Posterior vena cava (tissue), 2 donors: ENCODE data around the gene DHRS4L2. TPM values are rescaled to one million over a fixed set of nuclear protein-coding genes. Genes with fewer than 3 reads are reported as not detected.
"Not testable (repeated sequence)": the region's sequence is repeated elsewhere in the genome, so short reads cannot be mapped to it uniquely, and the experiment has no call there.

Source experiments
- DNase-seq: peaks from one replicate; pipeline ENCODE4 v3.0.0-alpha.2; 2020; ENCODE audit warnings: low spot score
- intact Hi-C, 2 donors: fragments of 100-400 bp; cut with DNase I; formaldehyde crosslinking; loops; one replicate each; pipeline versions ENCODE4 v1.14.1 to v1.14.2; 2022 to 2023
- total RNA-seq, 2 donors: library from RNA; stranded (reverse); fragmentation: NEBNext Ultra II Directional; extraction: Animal tissue kit (Norgen Biotek cat#: 25700); gene quantifications; one replicate each; pipeline ENCODE4 v1.2.1, GENCODE V29; 2021
- donor health status: DM: yes; HTN: yes; CAD: no.
- donor health status: DM: yes; HTN: yes; CAD: no.

DHRS4L2 gene
- total RNA-seq, 2 donors from 2014 or later, result 15.1 to 16.9 TPM

DNA sequence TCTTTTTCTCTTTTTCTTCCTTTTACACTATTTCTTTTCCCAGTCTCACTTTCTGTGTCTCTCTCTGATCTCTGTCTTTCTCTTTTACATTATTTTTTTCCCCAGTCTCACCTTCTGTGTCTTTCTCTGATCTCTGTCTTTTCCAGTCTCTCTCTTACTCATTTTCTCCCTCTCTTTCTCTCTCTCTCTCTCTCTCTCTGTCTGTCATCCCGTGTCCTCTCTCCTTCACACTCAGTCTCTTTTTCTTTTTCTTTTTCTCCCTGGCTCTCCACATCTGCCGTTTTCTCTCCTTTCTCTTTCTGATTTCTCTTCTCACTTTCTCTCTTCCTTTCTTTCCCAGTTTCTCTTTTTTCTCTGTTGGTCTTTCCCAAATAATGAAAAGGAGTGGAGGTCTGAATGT, 22.3 kb downstream of the DHRS4L2 start:
- intact Hi-C loops, result no loop called here
- DNase-seq, result no peak

DNA sequence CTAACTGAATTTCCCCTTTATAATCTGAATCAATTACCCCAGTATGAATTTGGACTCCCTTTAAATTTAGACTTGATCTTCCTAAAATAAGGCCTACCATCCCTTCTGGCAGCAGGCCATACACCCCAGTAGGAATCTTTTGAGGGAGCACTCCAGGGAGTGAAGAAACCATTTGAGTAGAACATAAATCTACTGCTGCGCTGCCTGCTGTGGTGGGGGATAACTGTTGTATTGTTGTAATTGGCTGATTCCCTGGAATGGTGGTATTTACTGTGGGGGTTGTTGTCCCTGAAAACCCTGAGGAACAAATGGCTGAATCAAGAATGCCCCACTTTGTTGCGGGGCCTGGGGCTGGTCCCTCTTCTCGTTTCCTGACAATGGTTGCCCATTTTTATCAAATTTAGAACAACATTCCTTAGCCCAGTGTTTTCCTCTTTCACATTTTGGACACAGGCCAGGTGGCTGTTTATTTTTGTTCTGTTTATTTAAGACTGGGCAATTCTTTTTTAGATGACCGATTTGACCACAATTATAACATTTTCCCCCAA, 24.1 kb downstream of the DHRS4L2 start:
- intact Hi-C loops, DNase-seq: not testable (repeated sequence)

DNA sequence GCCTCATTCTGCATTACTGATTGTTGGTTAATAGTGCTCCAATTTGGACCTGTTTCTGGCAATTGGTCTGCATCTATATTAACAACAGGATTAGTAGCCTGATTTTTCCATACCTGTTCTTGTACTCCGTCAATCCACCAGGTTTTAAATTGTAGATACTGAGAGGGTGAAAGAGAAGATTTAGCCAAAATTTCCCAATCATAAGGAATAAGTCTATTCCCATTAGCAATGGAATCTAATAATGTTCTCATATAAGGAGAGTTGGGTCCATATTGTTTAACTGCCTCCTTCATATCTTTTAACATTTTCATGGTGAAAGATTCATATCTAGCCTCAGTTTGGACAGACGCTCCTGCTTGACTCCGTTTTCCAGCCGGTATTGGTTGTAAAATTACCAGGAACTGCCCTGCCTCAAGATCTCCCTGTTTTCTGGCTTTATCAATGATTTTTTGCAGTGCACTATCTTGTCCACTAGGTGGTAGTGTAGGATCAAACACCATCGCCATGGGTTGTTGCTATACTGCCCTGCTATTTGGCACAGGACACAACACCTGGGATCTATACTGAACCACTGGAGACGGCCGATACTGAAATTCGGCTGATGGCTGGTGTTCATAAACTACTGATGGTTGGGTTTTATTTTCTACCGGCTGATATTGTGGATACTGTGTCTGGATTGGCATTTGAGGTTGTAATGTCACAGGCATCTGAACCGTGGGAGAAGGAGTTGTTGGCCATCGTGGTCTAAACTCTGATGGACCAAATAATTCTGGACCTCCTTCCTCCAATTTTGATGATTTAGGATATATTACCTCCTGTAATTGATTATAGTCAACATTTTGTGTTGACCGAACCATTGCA, 25.2 kb downstream of the DHRS4L2 start:
- no peak for DNase-seq
- intact Hi-C loops, result no loop called here

DNA sequence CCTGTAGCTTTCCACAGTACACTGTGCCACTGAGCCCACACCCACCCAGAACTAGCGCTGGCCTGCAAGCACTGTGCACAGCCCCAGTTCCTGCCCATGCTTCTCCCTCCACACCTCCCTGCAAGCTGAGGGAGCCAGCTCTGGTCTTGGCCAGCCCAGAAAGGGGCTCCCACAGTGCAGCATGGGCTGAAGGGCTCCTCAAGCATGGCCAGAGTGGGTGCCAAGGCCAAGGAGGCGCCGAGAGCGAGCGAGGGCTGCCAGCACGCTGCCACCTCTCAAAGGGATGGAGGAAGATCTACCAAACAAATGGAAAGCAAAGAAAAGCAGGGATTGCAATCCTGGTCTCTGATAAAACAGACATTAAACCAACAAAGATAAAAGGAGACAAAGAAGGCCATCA, 27.0 kb downstream of the DHRS4L2 start:
- not testable (repeated sequence) for DNase-seq
- intact Hi-C loops, result loop anchor here in 1 of 2 donors (5.0 kb wide), 1 partner anchor 43 kb away; no protein-coding TSS in a partner anchor

DNA sequence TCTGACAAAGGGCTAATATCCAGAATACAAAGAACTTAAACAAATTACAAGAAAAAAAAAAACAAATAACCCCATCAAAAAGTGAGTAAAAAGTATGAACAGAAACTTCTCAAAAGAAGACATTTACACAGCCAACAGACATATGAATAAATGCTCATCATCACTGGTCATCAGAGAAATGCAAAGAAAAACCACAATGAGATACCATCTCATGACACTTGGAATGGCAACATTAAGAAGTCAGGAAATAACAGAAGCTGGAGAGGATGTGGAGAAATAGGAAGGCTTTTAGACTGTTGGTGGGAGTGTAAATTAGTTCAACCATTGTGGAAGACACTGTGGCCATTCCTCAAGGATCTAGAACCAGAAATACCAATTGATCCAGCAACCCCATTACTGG, 30.2 kb downstream of the DHRS4L2 start:
- DNase-seq, result not testable (repeated sequence)
- intact Hi-C loops, result loop anchor here in 1 of 2 donors (5.0 kb wide), 1 partner anchor 47 kb away; no protein-coding TSS in a partner anchor

DNA sequence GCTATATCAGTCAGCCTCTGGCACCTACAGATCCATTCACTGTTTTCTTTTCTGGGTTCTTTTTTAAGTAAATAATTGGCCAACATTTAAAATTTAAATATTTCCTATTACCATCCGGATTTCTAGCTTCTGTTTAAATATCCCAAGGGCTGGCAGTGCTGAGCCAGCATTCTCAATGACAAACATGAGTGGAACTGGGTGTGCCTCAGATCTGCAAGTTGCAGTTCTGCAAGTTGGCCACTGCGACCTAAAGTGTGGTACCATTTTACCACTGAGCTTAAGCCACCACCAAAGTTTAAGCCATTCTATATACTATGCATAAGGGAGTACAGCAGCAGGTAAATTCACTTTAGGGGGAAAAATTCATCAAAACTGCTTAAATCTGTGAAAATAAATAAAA, 31.2 kb downstream of the DHRS4L2 start:
- DNase-seq, result not testable (repeated sequence)
- intact Hi-C loops, result loop anchor here in 1 of 2 donors (5.0 kb wide), 1 partner anchor 48 kb away; no protein-coding TSS in a partner anchor

DNA sequence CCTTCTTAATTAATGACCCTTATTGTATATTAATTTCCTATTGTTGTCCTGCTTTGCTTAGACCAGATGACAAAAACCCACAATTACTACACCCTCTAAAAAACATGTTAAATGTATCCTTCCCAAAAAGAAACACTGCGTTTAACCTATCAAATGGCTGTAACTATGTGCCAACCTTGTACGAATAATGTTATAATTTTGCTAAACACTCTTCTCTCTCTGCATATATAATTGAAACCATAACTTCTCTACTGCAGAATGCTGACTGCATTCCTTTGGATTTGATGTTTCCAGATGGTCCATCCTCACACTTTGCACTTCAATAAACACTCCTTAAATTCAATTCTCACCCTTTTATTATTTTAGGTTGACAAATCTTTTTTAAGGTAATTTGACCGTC, 31.8 kb downstream of the DHRS4L2 start:
- intact Hi-C loops, DNase-seq: not testable (repeated sequence)

DNA sequence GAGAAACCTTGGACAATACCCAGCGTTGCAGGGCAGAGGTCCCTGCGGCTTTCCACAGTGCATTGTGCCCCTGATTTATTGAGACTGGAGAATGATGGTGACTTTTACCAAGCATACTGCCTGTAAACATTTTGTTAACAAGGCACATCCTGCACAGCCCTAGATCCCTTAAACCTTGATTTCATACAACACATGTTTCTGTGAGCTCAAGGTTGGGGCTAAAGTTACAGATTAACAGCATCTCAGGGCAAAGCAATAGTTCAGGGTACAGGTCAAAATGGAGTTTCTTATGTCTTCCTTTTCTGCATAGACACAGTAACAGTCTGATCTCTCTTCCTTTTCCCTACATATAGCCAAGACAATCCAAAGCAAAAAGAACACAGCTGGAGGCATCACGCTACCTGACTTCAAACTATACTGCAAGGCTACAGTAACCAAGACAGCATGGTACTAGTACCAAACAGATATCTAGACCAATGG, 36.2 kb downstream of the DHRS4L2 start:
- intact Hi-C loops, DNase-seq: not testable (repeated sequence)

DNA sequence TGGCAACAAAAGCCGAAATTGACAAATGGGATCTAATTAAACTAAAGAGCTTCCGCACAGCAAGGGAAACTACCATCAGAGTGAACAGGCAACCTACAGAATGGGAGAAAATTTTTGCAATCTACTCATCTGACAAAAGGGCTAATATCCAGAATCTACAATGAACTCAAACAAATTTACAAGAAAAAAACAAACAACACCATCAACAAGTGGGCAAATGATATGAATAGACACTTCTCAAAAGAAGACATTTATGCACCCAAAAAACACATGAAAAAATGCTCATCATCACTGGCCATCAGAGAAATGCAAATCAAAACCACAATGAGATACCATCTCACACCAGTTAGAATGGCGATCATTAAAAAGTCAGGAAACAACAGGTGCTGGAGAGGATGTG, 41.0 kb downstream of the DHRS4L2 start:
- intact Hi-C loops, DNase-seq: not testable (repeated sequence)

DNA sequence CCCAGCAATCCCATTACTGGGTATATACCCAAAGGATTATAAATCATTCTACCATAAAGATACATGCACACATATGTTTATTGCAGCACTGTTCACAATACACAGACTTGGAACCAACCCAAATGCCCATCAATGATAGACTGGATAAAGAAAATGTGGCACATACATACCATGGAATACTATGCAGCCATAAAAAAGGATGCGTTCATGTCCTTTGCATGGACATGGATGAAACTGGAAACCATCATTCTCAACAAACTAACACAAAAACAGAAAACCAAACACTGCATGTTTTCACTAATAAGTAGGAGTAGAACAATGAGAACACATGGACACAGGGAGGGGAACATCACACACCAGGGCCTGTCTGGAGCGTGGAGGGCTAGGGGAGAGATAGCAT, 42.6 kb downstream of the DHRS4L2 start:
- DNase-seq, intact Hi-C loops: not testable (repeated sequence)

DNA sequence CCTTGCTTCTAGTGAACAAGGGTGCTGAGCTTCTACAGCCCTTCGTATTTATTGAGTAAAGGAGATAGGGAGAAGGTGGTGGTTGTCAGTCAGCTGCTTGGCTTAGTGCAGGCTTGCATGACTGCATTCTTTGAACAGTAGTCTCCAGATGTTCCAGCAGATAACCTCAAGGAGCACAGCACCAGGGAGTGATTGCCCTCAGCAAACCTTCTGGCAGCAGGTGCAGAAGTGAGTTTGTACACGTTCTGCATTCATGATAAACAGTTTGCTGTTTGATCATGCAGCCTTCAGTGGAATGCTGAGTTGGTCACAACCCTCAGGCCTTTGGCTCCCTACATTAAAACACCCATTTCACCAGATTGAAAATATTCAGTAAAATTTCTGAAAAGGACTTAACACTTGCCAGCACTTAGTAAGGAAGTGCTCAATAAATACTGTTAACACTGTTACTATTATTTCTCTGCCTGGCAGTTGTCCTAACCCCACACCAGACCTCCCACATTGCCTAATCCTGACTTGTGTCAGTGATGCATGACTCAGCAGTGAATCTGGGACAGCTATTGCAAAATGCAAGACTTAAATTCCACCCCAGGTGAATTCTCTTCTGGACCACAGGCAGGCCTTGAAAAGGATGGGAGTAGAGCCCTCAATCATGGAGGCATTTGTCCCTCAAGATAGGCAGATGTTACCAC, 44.1 kb downstream of the DHRS4L2 start:
- DNase-seq, result no peak
- intact Hi-C loops, result no loop called here

DNA sequence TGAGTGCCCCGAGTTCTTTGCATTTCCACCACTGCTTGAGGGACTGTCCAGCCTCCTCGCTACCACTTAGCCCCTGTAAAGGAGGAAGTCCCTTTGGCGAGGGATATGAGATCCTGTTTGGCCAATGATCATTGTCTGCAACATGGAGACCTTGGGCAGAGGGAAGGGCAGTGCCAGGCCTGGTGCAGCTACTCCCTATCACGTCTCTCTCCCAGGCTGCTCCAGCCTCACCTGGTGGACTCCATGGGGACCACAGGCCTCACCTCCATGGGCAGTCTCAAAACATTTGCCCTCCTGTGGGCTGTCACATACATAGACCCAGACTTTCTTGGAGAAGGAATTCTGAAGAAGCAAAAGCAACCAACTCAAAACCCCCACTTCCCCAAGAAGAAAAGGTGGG, 47.0 kb downstream of the DHRS4L2 start:
- intact Hi-C loops, DNase-seq: not testable (repeated sequence)

DNA sequence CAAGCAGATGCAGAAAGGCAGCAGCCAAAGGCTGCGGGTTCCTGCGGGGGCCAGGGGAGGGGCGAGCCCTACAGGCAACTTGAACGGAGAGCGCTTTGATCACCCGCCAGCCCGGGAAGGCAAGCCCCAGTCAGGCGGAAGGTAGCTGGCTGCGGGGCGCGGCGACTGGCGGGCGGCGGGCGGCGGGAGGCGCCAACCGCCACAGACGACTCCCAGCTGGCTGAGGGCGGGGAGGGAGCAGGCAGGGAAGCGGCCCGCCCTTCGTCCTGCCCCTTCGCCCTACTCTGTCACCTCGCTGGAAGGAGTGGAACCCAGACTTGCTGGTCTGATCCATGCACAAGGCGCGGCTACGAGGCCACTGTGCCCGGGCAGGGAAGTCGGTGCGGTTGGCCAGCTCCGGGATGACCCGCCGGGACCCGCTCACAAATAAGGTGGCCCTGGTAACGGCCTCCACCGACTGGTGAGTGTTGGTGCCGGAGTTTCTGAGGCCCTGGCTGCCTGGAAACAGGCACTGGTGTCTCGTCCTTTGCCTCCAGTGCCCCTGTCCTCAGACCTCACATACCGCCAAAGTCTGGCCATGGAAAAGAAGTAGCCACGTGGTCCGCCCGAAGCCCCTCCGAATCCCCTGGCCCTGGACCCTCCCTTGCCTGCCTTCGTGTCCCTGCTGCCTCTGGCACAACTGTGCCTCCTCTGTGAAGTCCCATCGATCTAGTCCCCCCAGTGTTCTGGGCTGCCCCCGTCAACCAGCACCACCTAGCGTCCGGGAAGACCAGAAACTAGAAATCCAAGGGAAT, 47.6 kb downstream of the DHRS4L2 start:
- peak; percentile 91 for DNase-seq
- intact Hi-C loops, result no loop called here

DNA sequence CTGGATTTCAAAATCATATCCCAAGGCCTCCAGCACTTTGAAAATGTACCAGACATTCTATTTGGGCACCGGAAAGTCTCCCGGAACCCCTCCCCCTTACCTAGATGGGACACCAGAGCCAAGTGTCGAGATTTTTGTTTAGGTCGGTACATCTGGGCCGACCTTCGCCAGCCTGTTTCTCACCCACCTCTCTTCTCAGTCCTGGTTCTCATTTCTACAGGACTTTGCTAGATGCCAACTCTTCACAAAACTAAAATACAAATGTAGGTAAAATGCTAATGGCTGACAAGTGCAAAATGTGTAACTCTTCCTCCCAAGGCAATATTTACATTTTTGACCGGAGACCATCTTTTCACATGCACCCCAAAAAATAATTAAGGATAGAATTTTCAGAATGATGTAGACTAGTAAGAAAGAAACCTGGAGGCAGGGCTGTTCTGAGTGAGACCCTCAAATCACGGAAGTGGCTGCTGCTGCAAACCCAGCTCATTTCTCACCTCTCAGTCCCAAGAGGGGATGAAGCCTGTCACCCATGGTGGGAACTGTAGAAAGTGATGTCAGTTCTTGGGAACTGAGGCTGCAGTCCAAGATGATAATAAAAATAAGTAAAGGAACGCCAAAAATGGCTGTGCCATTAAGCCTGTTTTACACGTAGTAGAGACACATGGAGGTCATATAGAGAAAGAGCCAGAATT, 48.4 kb downstream of the DHRS4L2 start:
- DNase-seq, intact Hi-C loops: not testable (repeated sequence)

DNA sequence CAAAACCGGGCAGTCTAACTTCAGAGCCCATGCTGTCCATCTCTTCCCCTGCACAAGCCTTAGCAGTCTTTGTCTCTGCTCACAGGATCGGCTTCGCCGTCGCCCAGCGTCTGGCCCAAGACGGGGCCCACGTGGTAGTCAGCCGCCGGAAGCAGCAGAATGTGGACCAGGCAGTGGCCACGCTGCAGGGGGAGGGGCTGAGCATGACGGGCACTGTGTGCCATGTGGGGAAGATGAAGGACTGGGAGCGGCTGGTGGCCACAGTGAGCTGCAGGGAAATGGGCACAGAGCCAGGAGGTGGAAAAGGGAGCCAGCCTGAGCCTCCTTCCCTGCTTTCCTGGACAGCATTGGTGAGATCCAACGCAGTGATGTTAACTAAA, 48.9 kb downstream of the DHRS4L2 start:
- intact Hi-C loops, result no loop called here

DNA sequence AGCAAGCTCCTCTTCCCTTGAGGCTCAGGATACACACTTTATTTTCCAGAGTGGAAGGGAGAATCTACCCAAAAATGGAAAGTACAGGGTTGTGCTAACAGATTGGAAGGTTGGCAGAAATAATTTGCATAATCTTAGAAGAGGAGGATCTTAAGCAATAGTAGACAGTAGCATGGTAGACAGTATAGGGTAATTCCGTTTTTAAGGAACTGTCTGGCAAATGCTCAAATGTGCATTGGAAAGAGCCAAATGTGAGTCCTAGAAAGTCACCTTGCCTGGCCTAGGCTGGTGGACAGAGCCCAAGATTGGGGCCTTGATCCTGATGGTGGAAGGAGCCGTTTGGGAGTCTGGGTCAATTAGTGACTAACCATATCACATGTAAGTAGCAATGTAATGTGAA, 50.0 kb downstream of the DHRS4L2 start:
- intact Hi-C loops, result no loop called here

More for the DNA sequence above, 48.9 kb downstream of the DHRS4L2 start:
- no peak for DNase-seq

DNA sequence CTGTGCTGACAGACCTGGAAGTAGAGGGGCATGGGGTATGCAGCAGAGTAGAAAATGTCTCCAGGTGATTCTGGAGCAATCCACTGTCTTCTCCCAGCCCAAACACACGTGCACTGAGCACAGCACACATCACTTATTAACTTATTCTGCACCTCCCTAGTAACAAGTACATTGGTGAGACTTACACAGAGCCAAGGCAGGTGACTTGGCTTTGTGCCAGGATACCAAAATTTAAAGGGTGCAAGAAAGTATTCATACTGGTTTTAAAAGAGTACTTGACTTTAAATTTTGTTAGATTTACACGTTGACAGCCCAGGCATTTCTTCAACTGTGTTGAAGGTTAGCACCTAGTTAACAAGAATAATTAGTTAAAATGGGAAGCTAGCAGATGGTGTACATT, 52.0 kb downstream of the DHRS4L2 start:
- no peak for DNase-seq
- intact Hi-C loops, result no loop called here

More for the DNA sequence above, 50.0 kb downstream of the DHRS4L2 start:
- DNase-seq, result no peak

DNA sequence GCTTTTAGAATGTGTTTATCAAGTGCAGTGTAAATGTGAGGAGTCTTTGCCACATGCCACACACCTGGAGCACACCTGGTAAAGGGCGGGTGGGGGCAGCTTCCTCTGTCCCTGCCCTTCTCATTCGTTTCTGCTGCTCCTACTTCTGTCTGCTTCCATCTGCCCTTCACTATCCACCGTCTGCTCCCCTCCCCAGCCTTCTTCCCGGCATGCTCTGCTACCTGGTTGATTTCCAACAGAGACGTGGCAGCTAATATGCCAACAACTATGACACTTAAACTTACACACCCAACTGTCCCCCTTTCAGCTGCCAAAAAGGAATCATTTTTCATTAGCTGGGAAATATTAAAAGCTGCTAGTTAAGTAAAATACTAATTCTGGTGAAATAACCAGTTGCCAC, 54.0 kb downstream of the DHRS4L2 start:
- DNase-seq, result no peak
- intact Hi-C loops, result no loop called here
